ENCODE data around the gene BCO2. TPM values are rescaled to one million over a fixed set of nuclear protein-coding genes. Genes with fewer than 3 reads are reported as not detected.

BCO2 gene
- total RNA-seq, 1 experiment from 2014 or later = 0.31 TPM

DNA sequence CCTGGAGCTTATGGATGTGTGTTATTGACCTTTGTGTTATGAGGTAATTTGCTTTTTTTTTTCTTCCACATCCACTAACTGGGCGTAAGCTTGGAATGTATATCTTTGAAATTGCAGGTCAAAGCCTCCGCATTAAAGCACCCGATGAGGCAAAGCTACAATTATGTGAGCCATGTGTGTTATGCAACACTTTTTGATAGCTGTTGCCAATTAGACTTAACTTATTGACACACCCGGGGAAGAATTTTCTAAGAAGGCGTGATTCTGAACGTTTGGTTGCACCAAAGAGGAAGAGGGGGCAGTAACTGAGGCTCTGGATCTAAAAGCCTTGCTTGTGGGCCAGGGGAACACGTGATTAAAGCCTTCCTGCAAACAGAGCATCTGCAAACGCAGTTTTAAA is 8.8 kb upstream of the BCO2 start:
- Histone ChIP-seq H2BK5ac (ENCODE audit: insufficient read length, low read length) (no peak overlapping the region), H3K9ac (ENCODE audit: extremely low read depth, insufficient read length, low read length) (no peak overlapping the region), H3K27ac (ENCODE audit: insufficient read length, low read depth, low read length) (no peak overlapping the region), H3T11ph (ENCODE audit: low read length) (no peak overlapping the region), H3K23me2 (ENCODE audit: insufficient read length, low read depth, low read length, poor library complexity, severe bottlenecking) (no peaks in the 10 kb centered on the region), H4K91ac (ENCODE audit: insufficient read length, low read depth, low read length) (no peak overlapping the region), H2BK20ac (ENCODE audit: low read depth, low read length, poor library complexity, severe bottlenecking) (no peak overlapping the region), H2BK120ac (ENCODE audit: low read depth, low read length, poor library complexity, severe bottlenecking) (no peak overlapping the region), H3K4me1 (ENCODE audit: insufficient read depth, low read length) (peaks cover 3% of the 10 kb centered on the region; the same call in 1 of the 2 replicates), H2AFZ (ENCODE audit: low read length) (no peak overlapping the region), H3K4me2 (ENCODE audit: insufficient read depth, insufficient read length, low read length) (no peak overlapping the region), H3K27me3 (ENCODE audit: insufficient read depth, low read length) (no peaks in the 10 kb centered on the region), H3K4ac (ENCODE audit: low read depth, low read length) (no peak overlapping the region), H2BK12ac (ENCODE audit: insufficient read length, low read depth, low read length) (no peak overlapping the region), H4K5ac (ENCODE audit: insufficient read length, low read depth, low read length) (no peak overlapping the region), H3K79me1 (ENCODE audit: insufficient read depth, low read depth, low read length, poor library complexity, severe bottlenecking) (no peaks in the 10 kb centered on the region), H3K56ac (ENCODE audit: insufficient read length, low read depth, low read length) (no peak overlapping the region), H4K8ac (replicated peaks; ENCODE audit: insufficient read length, low read depth, low read length) (no peak overlapping the region), H2AK5ac (ENCODE audit: insufficient read length, low read length) (no peak overlapping the region), H3K14ac (ENCODE audit: insufficient read depth, low read length) (no peak overlapping the region), H4K20me1 (ENCODE audit: control insufficient read depth, insufficient read depth, insufficient read length) (no peaks in the 10 kb centered on the region), H3K9me3 (ENCODE audit: control insufficient read depth, low read depth, low read length) (no peaks in the 10 kb centered on the region), H3K79me2 (ENCODE audit: insufficient read depth, low read length) (no peaks in the 10 kb centered on the region), H2BK15ac (ENCODE audit: low read depth, low read length) (no peak overlapping the region), H3K23ac (ENCODE audit: insufficient read length, low read depth, low read length) (no peak overlapping the region), H3K18ac (ENCODE audit: insufficient read length, low read depth, low read length) (no peak overlapping the region)
- Mint-ChIP-seq H3K27me3 (ENCODE audit: low read depth) (peaks cover 2% of the 10 kb centered on the region; the same call in 1 of the 2 replicates), H3K36me3 (ENCODE audit: insufficient read depth in 1 of 3, low read depth in 3 of 3) (no peaks in the 10 kb centered on the region), H3K9me3 (no peaks in the 10 kb centered on the region), H3K4me3 (no peak overlapping the region), H3K27ac (no peak overlapping the region), H3K4me1 (peaks cover 7 to 8% of the 10 kb centered on the region in 2 experiments)
- WGBS (ENCODE audit: extremely low coverage, insufficient read length, low lambda C conversion rate) = no CpG with 5 or more reads among the region's 8 CpGs
- TF ChIP-seq, protein P1, sequence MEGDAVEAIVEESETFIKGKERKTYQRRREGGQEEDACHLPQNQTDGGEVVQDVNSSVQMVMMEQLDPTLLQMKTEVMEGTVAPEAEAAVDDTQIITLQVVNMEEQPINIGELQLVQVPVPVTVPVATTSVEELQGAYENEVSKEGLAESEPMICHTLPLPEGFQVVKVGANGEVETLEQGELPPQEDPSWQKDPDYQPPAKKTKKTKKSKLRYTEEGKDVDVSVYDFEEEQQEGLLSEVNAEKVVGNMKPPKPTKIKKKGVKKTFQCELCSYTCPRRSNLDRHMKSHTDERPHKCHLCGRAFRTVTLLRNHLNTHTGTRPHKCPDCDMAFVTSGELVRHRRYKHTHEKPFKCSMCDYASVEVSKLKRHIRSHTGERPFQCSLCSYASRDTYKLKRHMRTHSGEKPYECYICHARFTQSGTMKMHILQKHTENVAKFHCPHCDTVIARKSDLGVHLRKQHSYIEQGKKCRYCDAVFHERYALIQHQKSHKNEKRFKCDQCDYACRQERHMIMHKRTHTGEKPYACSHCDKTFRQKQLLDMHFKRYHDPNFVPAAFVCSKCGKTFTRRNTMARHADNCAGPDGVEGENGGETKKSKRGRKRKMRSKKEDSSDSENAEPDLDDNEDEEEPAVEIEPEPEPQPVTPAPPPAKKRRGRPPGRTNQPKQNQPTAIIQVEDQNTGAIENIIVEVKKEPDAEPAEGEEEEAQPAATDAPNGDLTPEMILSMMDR (conservative IDR thresholded peaks at IDR 0.05) = no peak
- DNase-seq = no peak
